H9 (cell line): ENCODE data around the gene SYNRG. TPM values are rescaled to one million over a fixed set of nuclear protein-coding genes. Genes with fewer than 3 reads are reported as not detected.

Experiments used
- DNase-seq: peaks from one replicate; pipeline ENCODE4 v3.0.0-alpha.2; 2017
- H2AFZ ChIP-seq: one replicate; pipeline ENCODE4 v1.6.1; 2013; ENCODE audit warnings: mild to moderate bottlenecking, low read length, control low read depth, moderate library complexity
- H2AK5ac ChIP-seq: 2 replicates; pipeline ENCODE4 v1.6.1; 2013; ENCODE audit warnings: low read length, control low read depth, mixed read lengths; ENCODE audit not compliant: insufficient read length
- H2BK120ac ChIP-seq: one replicate; pipeline ENCODE4 v1.6.1; 2013; ENCODE audit warnings: low read depth, mild to moderate bottlenecking, low read length, control low read depth, inconsistent platforms; ENCODE audit not compliant: poor library complexity, severe bottlenecking
- H2BK12ac ChIP-seq: 2 replicates; pipeline ENCODE4 v1.6.1; 2013; ENCODE audit warnings: low read length, control low read depth, mixed read lengths, low read depth; ENCODE audit not compliant: insufficient read length
- H2BK15ac ChIP-seq: 2 replicates; pipeline ENCODE4 v1.6.1; 2013; ENCODE audit warnings: low read depth, low read length, control low read depth
- H2BK20ac ChIP-seq: one replicate; pipeline ENCODE4 v1.6.1; 2013; ENCODE audit warnings: low read depth, mild to moderate bottlenecking, low read length, control low read depth, inconsistent platforms; ENCODE audit not compliant: poor library complexity, severe bottlenecking
- H2BK5ac ChIP-seq: 2 replicates; pipeline ENCODE4 v1.6.1; 2013; ENCODE audit warnings: low read length, control low read depth, mixed read lengths; ENCODE audit not compliant: insufficient read length
- H3K14ac ChIP-seq: 2 replicates; pipeline ENCODE4 v1.6.1; 2013; ENCODE audit warnings: low read length, control low read depth; ENCODE audit not compliant: insufficient read depth
- H3K18ac ChIP-seq: 2 replicates; pipeline ENCODE4 v1.6.1; 2013; ENCODE audit warnings: low read depth, mild to moderate bottlenecking, mixed read lengths, low read length, control low read depth; ENCODE audit not compliant: insufficient read length
- H3K23ac ChIP-seq: 2 replicates; pipeline ENCODE4 v1.6.1; 2013; ENCODE audit warnings: low read length, control low read depth, mixed read lengths, low read depth; ENCODE audit not compliant: insufficient read length
- H3K23me2 ChIP-seq: 2 replicates; pipeline ENCODE4 v1.6.1; 2013; ENCODE audit warnings: low read depth, mild to moderate bottlenecking, mixed read lengths, low read length, control low read depth; ENCODE audit not compliant: insufficient read length, poor library complexity, severe bottlenecking
- H3K27ac ChIP-seq: 2 replicates; pipeline ENCODE4 v1.5.1; 2013; ENCODE audit warnings: low read length, control low read depth, mixed read lengths, low read depth; ENCODE audit not compliant: insufficient read length
- H3K27me3 ChIP-seq: 2 replicates; pipeline ENCODE4 v1.6.1; 2013; ENCODE audit warnings: low read length, control low read depth, inconsistent platforms; ENCODE audit not compliant: insufficient read depth
- H3K4ac ChIP-seq: 2 replicates; pipeline ENCODE4 v1.6.1; 2013; ENCODE audit warnings: low read depth, mild to moderate bottlenecking, control low read depth, inconsistent platforms, low read length, moderate library complexity
- H3K4me1 ChIP-seq: 2 replicates; pipeline ENCODE4 v1.6.1; 2013; ENCODE audit warnings: low read length, control low read depth, inconsistent platforms; ENCODE audit not compliant: insufficient read depth
- H3K4me2 ChIP-seq: 2 replicates; pipeline ENCODE4 v1.6.1; 2013; ENCODE audit warnings: low read length, control low read depth, mixed read lengths; ENCODE audit not compliant: insufficient read length, insufficient read depth
- H3K56ac ChIP-seq: 2 replicates; pipeline ENCODE4 v1.6.1; 2013; ENCODE audit warnings: low read depth, mild to moderate bottlenecking, mixed read lengths, low read length, control low read depth; ENCODE audit not compliant: insufficient read length
- H3K79me1 ChIP-seq: 2 replicates; pipeline ENCODE4 v1.6.1; 2013; ENCODE audit warnings: low read depth, mild to moderate bottlenecking, moderate library complexity, low read length, control low read depth, inconsistent platforms; ENCODE audit not compliant: insufficient read depth, poor library complexity, severe bottlenecking
- H3K79me2 ChIP-seq: 2 replicates; pipeline ENCODE4 v1.6.1; 2013; ENCODE audit warnings: low read length, control low read depth, inconsistent platforms; ENCODE audit not compliant: insufficient read depth
- H3K9ac ChIP-seq: 2 replicates; pipeline ENCODE4 v1.6.1; 2013; ENCODE audit warnings: low read length, control low read depth, mixed read lengths; ENCODE audit not compliant: insufficient read length; ENCODE audit errors: extremely low read depth
- H3K9me3 ChIP-seq: one replicate; pipeline ENCODE4 v1.6.1; 2013; ENCODE audit warnings: low read depth, low read length, inconsistent platforms; ENCODE audit not compliant: control insufficient read depth
- H3T11ph ChIP-seq: one replicate; pipeline ENCODE4 v1.6.1; 2013; ENCODE audit warnings: mild to moderate bottlenecking, low read length, control low read depth, inconsistent platforms
- H4K20me1 ChIP-seq: one replicate; pipeline ENCODE4 v1.6.1; 2013; ENCODE audit not compliant: control insufficient read depth, insufficient read length, insufficient read depth
- H4K5ac ChIP-seq: 2 replicates; pipeline ENCODE4 v1.6.1; 2013; ENCODE audit warnings: low read depth, mild to moderate bottlenecking, mixed read lengths, low read length, control low read depth; ENCODE audit not compliant: insufficient read length
- H4K8ac ChIP-seq: replicated peaks from 2 replicates; pipeline ENCODE4 v1.6.1; 2013; ENCODE audit warnings: low read length, control low read depth, mixed read lengths, low read depth; ENCODE audit not compliant: insufficient read length
- H4K91ac ChIP-seq: 2 replicates; pipeline ENCODE4 v1.6.1; 2013; ENCODE audit warnings: low read depth, mild to moderate bottlenecking, moderate library complexity, mixed read lengths, low read length, control low read depth; ENCODE audit not compliant: insufficient read length
- H3K27ac Mint-ChIP-seq, 3 experiments: 2 replicates in 2 of 3; 3 replicates in 1 of 3; pipeline ENCODE4 v1.8.0; 2020 to 2021; ENCODE audit warnings: mixed read lengths in 3 of 3, mild to moderate bottlenecking in 1 of 3, moderate library complexity in 1 of 3
- H3K27me3 Mint-ChIP-seq: 2 replicates; pipeline ENCODE4 v1.8.0; 2021; ENCODE audit warnings: low read depth, mild to moderate bottlenecking, moderate library complexity, mixed read lengths
- H3K36me3 Mint-ChIP-seq, 3 experiments: 2 replicates in 2 of 3; 3 replicates in 1 of 3; pipeline ENCODE4 v1.8.0; 2020 to 2021; ENCODE audit warnings: low read depth in 3 of 3, mixed read lengths in 3 of 3; ENCODE audit not compliant: insufficient read depth in 1 of 3
- H3K4me1 Mint-ChIP-seq, 2 experiments: 2 replicates each; pipeline ENCODE4 v1.8.0; 2020; ENCODE audit warnings: mixed read lengths in 2 of 2
- H3K4me3 Mint-ChIP-seq, 2 experiments: 2 replicates in 1 of 2; 3 replicates in 1 of 2; pipeline ENCODE4 v1.8.0; 2020 to 2021; ENCODE audit warnings: mild to moderate bottlenecking in 2 of 2, mixed read lengths in 2 of 2, moderate library complexity in 1 of 2
- H3K9me3 Mint-ChIP-seq, 2 experiments: 2 replicates in 1 of 2; 3 replicates in 1 of 2; pipeline ENCODE4 v1.8.0; 2020; ENCODE audit warnings: mild to moderate bottlenecking in 2 of 2, mixed read lengths in 2 of 2, moderate library complexity in 1 of 2
- WGBS: extraction: QIAGEN DNeasy Blood & Tissue Kit; methylation state at CpG from one replicate; pipeline ENCODE4 v1.1.7; 2013; ENCODE audit warnings: missing lambda C conversion rate, low lambda C conversion rate, mixed read lengths; ENCODE audit not compliant: insufficient read length; ENCODE audit errors: extremely low coverage; 5-methylcytosine and 5-hydroxymethylcytosine counted together
- total RNA-seq: library from RNA; stranded (reverse); gene quantifications from 2 replicates; pipeline ENCODE4 v1.2.1, GENCODE V29; 2021
- TF ChIP-seq, protein P1 (sequence below): fragments of 200-600 bp; sonication (generic); conservative IDR thresholded peaks from 3 replicates; pipeline ENCODE4 v1.8.0; 2021; ENCODE audit warnings: antibody characterized with exemption, mild to moderate bottlenecking

The SYNRG gene
- total RNA-seq, 1 experiment from 2014 or later = 30.5 TPM

DNA sequence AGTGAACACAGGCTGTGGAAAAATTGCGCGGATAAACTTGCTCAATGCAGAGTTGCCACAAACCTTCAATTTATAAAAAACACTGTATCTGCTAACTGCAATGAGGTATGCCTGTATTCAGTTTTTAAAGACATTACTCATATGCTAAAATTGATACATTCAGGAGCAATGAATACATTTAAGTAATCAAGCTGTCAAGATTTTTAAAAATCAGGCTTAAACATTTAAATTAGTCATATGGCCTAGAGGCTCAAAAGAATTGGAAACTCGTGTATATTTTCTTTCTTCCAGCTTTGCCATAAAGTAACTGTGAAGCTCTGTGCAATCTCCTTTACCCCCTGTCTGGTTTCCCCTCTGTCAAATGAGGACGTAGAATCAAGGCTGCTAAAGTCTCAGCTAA, 4.1 kb downstream of the SYNRG start:
- WGBS = no CpG with 5 or more reads among the region's 4 CpGs
- H3K9me3 ChIP-seq = no peaks in the 10 kb centered on the region
- H3K14ac ChIP-seq = no peak overlapping the region
- H3K27me3 ChIP-seq = no peaks in the 10 kb centered on the region
- no peak overlapping the region for H2BK15ac ChIP-seq
- Mint-ChIP-seq H3K4me3 (no peak overlapping the region), H3K27me3 (no peaks in the 10 kb centered on the region), H3K36me3 (peaks cover 0 to 12% (median 5%) of the 10 kb centered on the region in 3 experiments; a peak in 6 of 7 replicates), H3K4me1 (peaks cover 13 to 23% of the 10 kb centered on the region in 2 experiments), H3K9me3 (peaks cover 0 to 2% of the 10 kb centered on the region in 2 experiments; a peak in 2 of 5 replicates), H3K27ac (no peak overlapping the region)
- no peak overlapping the region for H3K4me2 ChIP-seq
- no peaks in the 10 kb centered on the region for H4K20me1 ChIP-seq
- no peak overlapping the region for H3K56ac ChIP-seq
- H2BK5ac ChIP-seq = no peak overlapping the region
- no peak overlapping the region for H2AK5ac ChIP-seq
- no peak overlapping the region for H3T11ph ChIP-seq
- no peaks in the 10 kb centered on the region for H3K4me1 ChIP-seq
- no peak overlapping the region for H3K27ac ChIP-seq
- no peaks in the 10 kb centered on the region for H3K79me2 ChIP-seq
- no peak overlapping the region for H4K8ac ChIP-seq
- no peak overlapping the region for H4K91ac ChIP-seq
- H3K79me1 ChIP-seq = peaks cover 12% of the 10 kb centered on the region
- no peak for DNase-seq
- no peak overlapping the region for H4K5ac ChIP-seq
- H3K23me2 ChIP-seq = peaks cover 4% of the 10 kb centered on the region
- no peak overlapping the region for H3K4ac ChIP-seq
- no peak overlapping the region for H3K23ac ChIP-seq
- H2BK20ac ChIP-seq = no peak overlapping the region
- TF ChIP-seq, protein P1, sequence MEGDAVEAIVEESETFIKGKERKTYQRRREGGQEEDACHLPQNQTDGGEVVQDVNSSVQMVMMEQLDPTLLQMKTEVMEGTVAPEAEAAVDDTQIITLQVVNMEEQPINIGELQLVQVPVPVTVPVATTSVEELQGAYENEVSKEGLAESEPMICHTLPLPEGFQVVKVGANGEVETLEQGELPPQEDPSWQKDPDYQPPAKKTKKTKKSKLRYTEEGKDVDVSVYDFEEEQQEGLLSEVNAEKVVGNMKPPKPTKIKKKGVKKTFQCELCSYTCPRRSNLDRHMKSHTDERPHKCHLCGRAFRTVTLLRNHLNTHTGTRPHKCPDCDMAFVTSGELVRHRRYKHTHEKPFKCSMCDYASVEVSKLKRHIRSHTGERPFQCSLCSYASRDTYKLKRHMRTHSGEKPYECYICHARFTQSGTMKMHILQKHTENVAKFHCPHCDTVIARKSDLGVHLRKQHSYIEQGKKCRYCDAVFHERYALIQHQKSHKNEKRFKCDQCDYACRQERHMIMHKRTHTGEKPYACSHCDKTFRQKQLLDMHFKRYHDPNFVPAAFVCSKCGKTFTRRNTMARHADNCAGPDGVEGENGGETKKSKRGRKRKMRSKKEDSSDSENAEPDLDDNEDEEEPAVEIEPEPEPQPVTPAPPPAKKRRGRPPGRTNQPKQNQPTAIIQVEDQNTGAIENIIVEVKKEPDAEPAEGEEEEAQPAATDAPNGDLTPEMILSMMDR = no peak
- H2BK120ac ChIP-seq = no peak overlapping the region
- H3K18ac ChIP-seq = no peak overlapping the region
- H2AFZ ChIP-seq = no peak overlapping the region
- H3K9ac ChIP-seq = no peak overlapping the region
- H2BK12ac ChIP-seq = no peak overlapping the region
